GM21528 (cell line): ENCODE results near the gene HCLS1.
"Not testable (repeated sequence)": the region's sequence is repeated elsewhere in the genome, so short reads cannot be mapped to it uniquely, and the experiment has no call there.

Experiments
- ATAC-seq: cut with Tn5 transposase; IDR thresholded peaks from one replicate; pipeline ENCODE4 v1.9.1; 2021; ENCODE audit warnings: mild to moderate bottlenecking, moderate library complexity; ENCODE audit not compliant: unreplicated experiment, low FRiP score

Gene HCLS1, protein sequence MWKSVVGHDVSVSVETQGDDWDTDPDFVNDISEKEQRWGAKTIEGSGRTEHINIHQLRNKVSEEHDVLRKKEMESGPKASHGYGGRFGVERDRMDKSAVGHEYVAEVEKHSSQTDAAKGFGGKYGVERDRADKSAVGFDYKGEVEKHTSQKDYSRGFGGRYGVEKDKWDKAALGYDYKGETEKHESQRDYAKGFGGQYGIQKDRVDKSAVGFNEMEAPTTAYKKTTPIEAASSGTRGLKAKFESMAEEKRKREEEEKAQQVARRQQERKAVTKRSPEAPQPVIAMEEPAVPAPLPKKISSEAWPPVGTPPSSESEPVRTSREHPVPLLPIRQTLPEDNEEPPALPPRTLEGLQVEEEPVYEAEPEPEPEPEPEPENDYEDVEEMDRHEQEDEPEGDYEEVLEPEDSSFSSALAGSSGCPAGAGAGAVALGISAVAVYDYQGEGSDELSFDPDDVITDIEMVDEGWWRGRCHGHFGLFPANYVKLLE

DNA sequence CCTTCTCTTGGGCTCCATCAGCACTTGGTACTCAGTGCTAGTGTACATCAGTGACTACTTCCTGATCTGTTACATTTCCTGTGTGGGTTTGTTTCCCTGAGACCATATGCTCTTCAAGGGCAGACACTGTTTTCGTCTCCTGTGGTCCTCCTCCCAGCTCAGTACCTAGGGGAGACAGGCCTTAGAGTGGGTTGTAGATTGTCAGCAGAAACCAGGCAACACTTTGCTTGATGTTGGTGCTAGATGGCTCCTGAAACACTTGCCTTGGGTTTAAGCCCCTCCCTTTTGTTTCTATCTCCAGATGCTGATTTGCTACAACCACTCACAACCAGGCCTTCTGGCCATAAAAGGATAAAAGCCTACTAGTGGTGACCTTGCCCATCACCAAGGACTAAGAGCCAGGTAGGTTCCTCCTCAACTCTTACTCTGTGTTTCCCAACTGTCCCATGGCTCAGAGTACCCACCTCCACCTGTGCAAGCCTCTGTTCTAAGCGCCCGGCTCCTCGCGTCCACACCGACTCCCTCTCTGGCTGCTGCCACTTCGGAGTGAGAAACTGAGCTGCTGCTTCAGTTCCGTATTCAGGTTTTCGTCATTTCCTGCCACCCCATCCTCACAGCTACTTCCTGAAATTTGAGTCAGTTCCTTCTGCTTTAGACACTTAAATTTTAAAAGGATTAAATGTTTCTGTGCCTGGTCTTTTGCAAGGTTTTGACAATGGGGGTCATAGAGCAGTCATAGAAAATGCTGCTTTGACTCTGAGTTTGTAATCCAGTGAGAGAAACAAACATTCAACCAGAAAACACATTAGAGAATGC lies at the start of gene HCLS1:
HCLS1 (minus strand) TSS at position 548 of the 816 bp plus-strand sequence. CDS start 2,556 bp downstream, outside the sequence.
- peak; percentile 84 for ATAC-seq

DNA sequence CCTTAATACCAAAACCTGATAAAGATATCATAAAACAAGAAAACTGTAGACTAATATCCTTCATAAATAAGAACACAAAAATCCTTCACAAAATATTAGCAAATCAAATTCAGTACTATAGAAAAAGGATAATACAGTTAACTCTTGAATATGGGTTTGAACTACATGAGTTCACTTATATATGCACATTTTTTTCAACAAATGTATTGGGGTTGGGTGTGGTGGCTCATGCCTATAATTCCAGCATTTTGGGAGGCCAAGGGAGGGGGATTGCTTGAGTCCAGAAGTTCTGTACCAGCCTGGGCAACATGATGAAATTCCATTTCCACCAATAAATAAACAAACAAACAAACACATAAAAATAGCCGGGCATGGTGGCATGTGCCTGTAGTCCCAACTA lies 49.6 kb upstream of the HCLS1 start:
- ATAC-seq = no peak

DNA sequence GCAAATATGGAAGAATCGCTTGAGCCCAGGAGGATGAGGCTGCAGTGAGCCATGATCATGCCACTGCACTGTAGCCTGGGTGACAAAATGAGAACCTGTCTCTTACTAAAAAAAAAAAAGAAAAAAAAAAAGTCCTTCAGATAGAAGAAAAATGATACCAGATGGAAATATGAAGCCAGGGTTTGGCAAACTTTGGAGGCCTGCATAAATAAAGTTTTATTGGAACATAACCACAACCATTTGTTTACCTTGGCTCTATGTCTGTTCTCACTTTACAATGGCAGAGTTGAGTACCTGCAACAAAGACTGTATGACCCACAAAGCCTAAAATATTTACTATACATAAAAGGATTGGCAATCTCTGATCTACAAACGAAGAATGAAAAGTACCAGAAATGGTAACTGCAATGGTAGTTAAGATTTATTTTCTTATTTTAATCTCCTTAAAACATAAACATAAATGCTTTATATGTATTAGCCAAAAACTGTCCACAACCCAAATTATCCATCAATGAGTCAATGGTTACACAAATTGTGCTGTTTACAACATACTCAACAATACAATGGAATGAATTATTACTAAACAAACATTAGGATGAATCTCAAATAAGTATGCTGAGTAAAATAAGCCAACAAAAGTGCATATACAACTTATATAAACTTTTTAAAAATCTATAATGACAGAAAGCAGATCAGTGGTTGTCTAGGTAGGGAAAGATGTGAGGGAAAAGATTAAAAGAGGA lies 47.0 kb upstream of the HCLS1 start:
- no peak for ATAC-seq

DNA sequence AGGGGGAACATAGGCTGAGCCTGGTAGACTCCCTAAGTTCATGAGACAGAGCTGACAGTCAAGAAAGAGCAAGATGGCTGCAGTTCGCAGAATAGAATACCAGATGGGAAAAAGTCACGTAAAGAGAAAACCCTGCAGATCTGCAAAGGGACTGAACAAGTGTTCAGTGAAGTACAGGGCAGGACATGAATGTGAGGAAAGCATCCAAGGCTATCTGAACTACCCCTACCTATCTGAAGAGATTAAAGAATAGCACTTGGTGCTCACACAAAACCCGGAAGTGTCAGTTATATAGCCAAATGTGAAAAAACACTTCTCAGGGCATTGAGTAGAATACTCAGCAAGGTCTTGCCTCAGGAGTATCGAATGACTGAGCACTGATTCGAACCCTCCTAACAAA lies 44.8 kb upstream of the HCLS1 start:
- ATAC-seq = no peak

DNA sequence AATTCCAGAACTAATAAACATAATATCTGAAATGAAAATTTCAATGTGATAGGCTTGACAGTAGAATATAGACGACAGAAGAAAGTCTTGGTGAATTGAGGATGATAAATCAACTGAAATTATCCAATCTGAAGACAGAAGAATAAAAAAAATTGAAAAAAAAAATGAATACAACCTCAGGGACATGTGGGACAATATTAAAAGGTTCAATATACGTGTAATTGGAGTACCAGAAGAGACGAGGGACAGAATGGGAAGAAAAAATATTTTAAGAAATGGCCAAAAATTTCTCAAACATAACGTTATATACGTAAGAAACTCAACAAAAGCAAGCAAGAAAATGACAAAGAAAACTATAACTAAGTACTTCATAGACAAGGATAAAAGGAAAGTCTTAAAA lies 43.3 kb upstream of the HCLS1 start:
- ATAC-seq = no peak

DNA sequence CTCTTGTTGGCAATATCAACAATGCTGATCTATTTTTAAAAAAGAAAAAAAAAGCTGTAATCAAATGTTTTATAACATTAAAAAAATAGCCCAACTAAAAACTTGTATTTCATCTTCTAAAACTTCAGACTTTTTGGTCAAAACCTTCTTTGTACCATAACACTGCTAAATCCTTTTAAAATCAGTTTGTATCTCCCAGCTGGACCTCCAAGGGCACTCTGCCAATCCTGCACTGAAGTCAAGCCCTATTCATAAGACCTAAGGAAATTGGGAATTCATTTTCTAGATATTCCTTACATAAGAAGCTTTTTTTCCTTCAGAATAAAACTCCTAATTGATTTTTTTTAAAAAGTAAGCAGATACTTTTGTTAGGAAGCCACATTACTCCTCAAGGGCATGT lies 38.2 kb upstream of the HCLS1 start:
- ATAC-seq = no peak

DNA sequence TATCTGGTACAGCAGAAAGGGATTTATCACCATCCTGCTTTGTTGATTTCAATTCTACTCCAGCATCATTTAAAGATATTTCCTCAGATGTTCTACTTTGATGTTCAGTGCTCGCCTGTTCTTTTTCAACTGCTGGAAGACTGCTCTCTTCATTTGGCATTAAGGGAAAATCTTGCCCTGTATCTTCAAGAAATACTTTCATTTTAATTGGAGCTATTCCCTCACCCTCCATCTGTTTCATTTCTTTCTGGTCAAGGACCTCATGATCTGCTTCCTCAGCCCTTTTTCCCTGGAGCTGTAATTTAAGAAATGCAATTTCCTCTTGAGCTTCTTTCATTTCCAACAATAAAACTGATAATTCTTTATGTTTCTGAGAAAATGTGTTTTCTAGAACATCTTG lies 37.8 kb upstream of the HCLS1 start:
- no peak for ATAC-seq

DNA sequence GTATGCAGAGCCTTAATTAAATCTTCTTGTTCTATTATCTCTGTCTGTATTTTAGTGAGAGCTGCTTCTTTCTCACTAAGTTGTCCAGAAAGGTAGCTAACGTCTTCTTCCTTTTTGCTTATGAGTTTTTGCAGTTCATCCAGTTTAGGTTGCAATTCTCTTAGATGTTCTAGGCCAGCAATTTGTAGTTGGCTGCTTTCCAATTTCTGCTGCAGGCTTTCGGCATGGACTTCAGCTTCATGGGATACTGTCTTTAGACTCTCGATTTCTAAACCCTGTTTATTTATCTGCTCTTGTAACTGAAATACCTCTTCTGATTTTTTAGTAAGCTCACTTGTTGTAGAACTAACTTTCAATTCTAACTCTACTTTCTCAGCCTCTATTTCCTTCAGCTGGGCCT lies 35.5 kb upstream of the HCLS1 start:
- ATAC-seq = no peak

DNA sequence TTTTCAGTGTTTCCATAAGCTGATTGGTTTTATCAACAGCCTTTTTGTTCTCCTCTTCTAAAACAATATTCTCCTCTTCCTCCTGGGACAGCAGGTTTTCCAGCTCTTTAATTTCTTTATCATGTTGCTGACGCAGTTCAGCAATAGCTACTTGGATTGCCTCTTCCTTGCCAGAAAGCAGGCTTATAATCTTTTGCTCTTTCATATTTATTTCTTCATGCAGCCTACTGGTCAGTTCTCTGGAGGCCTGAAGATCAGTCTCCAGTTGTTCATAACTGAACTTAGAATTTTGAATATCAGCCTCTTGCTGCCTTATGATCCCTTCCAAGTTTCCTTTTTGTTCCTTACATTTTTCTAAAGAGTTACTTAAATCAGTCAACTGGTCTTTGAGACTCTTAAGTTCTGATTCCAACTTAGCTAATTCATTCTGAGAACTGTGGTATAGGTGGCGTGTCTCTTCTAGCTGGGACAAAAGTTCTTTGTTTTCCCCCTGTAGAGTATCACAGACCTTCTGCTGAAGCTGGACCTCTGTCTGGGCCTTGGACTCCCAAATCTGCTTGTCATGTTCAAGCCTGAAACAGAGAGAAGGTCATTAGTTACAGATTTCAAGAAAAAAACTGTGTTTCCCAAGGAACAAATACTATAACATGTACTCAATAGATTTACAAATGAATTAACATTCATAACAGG lies 31.5 kb upstream of the HCLS1 start:
- no peak for ATAC-seq

DNA sequence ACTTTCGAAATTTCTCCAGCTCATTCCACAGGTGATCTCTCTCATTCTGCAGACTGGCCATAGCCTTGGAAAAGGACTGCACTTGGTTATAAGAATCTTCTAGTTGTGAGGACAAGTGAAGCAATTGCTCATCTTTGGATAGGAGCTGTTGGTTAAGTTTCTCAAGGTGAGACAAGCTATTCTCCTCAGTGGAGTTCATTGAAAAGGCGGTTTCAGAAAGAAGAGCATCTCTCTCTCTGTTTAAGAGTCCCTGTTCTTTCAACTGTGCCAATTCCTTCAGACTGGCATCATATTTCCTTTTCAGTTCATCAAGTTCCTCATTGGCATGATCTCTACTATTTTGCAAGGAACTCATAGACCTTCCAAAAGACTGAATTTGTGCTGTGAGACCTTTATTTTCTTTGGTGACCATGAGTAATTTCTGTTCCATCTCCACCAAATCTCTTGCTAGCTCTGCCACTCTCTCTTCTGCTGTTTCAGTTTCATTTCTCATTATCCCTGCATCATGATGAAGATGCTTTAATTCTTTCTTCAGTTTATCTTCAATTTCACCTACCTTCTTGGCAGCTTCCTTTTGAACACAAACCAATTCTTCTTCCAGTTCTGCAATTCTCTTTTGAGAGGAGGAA lies 30.2 kb upstream of the HCLS1 start:
- peak; percentile 74 for ATAC-seq

DNA sequence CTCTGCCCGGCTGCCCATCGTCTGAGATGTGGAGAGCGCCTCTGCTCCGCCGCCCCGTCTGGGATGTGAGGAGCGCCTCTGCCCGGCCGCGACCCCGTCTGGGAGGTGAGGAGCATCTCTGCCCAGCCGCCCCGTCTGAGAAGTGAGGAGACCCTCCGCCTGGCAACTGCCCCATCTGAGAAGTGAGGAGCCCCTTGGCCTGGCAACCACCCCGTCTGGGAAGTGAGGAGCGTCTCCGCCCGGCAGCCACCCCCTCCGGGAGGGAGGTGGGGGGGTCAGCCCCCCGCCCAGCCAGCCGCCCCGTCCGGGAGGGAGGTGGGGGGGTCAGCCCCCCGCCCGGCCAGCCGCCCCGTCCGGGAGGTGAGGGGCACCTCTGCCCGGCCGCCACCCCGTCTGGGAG lies 28.0 kb upstream of the HCLS1 start:
- not testable (repeated sequence) for ATAC-seq

DNA sequence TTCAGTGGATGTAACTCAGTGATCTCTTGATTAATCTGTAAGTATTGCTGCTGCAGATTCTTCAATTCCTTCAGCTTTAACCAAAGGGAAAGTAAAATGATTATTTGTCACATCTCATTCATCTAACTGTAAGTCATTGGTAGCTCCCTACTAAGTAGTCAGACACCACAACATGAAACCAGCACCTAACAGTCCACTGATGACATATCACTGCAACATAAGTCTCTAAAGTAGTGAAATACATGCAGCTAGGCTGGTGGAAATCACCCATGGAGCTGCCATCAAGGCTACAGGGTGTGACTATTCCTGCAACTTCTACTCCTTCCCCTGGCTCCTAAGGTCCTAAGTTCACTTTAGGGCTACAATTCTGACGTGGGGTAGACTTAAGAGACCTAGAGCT lies 21.1 kb upstream of the HCLS1 start:
- no peak for ATAC-seq

DNA sequence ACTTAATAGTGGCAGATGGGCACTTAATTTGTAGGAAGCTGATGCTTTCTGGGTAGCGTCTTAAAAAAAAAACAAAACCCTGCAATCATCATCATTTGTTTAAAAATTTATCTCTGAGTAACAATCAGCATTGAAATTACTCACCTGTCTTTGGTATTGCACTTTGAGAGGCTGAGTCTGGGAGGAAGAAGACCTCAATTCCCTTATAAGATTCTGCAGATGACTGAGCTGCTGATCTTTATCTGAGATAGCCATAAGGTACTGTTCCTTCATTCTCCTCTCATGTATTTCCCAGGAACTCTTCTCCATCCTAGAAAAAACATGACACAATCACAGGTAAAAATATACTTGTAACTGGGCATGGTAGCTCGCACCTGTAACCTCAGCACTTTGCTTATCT lies 16.4 kb upstream of the HCLS1 start:
- ATAC-seq = no peak

DNA sequence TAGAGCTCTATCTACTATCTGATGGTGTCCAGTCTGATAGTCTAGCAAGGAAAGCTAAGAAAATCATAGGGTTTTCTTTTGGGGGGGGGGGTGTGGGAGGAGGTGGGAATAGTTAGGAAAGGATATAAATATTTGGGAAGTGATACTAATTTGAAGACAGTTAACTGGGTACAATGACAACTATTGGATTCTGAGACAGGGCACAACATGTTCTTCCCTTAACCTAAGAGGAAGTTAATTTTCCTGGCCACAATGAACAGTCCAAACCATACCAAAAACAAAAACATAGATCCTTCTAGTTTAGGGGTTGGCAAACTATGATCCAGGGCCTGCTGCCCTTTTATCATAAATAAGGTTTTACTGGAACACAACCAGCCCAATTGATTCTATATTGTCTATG lies 10.0 kb upstream of the HCLS1 start:
- no peak for ATAC-seq

DNA sequence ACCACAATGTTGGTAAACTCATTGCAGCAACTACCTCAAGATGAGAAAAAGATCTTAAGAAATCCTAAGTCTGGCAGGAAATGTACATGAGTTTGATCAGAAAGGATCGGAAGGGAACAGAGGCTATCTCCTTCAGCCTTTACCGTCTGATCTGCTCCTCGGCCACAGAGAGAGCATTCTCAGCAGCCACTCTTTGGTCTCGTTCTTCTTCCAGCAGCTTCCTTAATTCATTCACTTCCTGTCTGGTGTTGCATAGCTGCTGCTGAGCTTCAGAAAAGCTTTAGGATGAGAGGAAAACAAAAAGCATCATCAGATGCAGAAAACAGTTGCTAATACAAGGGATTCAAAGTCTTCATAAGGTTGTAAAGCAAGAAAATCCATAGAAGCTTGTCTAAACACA lies 6.6 kb upstream of the HCLS1 start:
- no peak for ATAC-seq

DNA sequence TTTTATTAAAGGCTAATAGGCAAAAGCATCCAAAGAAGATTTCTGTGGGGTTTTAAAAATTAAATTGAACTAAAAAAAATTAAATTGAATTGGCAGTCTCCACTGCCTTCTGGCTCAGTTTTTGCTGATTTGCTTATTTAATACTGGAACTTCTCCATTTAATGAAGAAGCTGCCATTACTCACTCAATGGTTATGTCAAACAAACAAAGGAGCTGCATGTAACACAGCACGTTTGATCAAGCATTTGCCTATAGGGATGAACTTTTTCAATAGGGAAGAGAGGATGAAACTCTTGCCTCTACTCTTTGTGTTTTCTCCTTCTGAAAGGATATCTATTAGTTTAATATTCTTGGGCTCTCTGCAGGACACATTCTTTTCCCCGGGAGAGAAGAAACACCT lies 4.8 kb upstream of the HCLS1 start:
- no peak for ATAC-seq

DNA sequence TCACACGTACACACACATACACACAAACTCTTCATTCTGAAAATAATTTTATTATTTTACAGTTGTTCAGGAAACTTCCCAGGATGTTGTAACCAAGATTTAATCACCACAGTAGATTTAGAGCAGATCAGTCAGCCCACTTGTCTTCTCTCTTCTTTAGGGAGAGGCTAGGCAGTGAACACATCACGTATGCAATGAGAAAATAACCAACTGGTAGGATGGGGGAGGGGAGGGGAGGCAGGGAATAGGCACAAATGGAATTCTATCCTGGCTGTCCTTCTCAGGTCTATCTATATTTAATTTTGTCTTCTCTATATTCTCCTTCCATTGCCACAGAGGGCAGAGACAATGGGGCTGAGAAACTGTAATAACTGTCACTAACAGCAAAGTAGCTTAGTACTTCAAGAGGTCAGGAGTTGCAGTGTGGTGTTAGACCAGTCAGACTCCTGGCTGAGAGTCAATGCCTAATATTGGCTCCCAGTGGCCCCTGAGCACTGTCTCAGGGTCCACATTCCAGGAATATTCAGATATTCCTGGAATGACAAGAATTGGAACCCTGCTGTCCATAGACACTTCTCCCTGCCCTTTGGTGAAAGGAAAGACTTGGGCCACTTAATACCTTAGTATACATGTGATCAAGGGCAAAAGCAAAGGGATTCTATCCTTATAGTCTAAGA lies 2.6 kb upstream of the HCLS1 start:
- no peak for ATAC-seq

DNA sequence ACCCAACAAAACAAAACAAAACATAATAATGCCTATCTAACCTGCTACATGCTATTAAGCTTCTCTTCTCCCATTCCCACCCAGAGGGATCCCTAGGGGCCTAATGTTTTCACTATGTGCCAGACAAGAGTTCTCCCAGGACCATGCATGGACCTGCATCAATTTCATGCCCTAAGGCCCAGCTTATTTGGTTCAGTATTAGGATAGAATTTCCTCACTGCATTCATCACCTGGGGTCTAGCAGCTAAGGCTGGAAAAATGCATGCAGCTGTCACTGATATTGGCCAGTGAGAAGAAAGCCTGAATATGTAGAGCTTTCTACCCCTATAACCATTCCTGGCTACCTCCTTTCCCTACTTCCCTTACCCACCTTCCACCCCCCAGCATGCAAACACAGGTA lies 2.0 kb upstream of the HCLS1 start:
- ATAC-seq = no peak

DNA sequence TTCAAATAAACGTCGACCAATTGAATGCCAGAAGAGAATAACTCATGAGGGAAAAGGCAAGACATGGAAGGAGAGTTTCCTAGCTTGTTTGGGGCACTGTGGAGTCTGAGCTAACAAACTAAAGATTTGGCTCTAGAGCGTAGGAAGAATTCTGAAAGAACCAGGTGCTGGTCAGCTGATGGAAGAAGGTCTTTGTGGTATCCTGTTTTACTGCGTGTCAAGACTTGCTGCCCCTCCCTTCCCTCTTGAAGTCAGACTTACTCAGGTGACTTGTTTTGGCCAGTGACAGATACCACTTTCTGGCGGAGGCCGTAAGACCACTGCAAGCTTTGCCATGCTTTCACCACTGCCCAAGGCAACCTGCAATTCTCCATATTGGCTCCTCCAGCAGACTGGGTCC lies 673 bp upstream of the HCLS1 start:
- ATAC-seq = no peak
